Esophagus muscularis mucosa (tissue), 3 donors: ENCODE data around the gene CHRNB4.

ENCODE experiments used
- CTCF ChIP-seq, 3 experiments: fragments of 200-600 bp in 2 of 3; fragments of 450-650 bp in 1 of 3; sonication (generic) in 2 of 3; IDR thresholded peaks; one replicate each; pipeline ENCODE4 v1.5.1; 2017 to 2019; ENCODE audit warnings: antibody characterized with exemption in 3 of 3, mild to moderate bottlenecking in 2 of 3, moderate library complexity in 1 of 3
- POLR2A ChIP-seq: fragments of 450-650 bp; IDR thresholded peaks from one replicate; pipeline ENCODE4 v1.6.1; 2017; ENCODE audit warnings: antibody characterized with exemption, moderate library complexity, mild to moderate bottlenecking, low read depth

- no peak for TF ChIP-seq POLR2A
- TF ChIP-seq CTCF (IDR thresholded peaks at IDR 0.05): no peak
These were observed 35.8 kb downstream of the CHRNB4 start for GRCh38 chr15:78605201-78605600.
